Stimulated activated CD4-positive, alpha-beta T cell treated with anti-CD3 and anti-CD28 coated beads, Interleukin-1b, Interleukin-23, amount 100 ng/mL, for 48 hours (primary cell): ENCODE results near the gene TRAPPC14.

Experiments
- DNase-seq: peaks from one replicate; pipeline ENCODE4 v3.0.0-alpha.2; 2020

TRAPPC14 gene

GRCh38 chr7:100171840-100172239 is 13.3 kb upstream of the TRAPPC14 start:
- DNase-seq = no peak

DNA sequence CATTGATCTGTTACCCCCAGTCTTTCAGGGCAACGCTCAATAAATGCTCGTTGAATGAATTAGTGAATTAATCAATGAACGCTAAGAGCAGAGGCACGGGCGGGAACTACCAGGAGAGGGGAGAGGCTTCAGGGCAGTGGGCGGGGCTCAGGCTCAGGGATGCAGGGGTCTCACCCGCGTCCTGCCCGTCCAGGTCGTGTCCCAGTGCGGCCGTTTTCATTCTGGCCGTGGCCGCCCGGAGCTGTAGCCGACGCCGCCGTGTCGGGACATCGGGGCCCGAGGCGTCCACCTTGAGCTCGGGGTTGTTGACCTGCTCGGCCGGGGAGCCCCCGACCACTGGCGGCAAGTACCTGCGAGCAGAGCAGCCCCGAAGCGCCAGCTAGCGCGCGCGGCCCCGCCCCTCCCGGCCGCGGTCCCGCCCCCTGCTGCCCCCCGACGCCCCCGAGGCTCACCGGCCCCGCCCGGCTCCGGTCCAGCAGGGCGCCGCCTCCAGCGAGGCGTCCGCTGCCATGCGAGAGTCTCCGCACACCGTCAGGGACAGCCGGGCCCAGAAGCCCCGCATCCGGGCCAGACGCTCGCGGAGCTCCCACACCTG is 12.7 kb upstream of the TRAPPC14 start:
- DNase-seq = no peak

- DNase-seq = no peak
These were observed 11.8 kb upstream of the TRAPPC14 start for GRCh38 chr7:100170101-100170897.

DNA sequence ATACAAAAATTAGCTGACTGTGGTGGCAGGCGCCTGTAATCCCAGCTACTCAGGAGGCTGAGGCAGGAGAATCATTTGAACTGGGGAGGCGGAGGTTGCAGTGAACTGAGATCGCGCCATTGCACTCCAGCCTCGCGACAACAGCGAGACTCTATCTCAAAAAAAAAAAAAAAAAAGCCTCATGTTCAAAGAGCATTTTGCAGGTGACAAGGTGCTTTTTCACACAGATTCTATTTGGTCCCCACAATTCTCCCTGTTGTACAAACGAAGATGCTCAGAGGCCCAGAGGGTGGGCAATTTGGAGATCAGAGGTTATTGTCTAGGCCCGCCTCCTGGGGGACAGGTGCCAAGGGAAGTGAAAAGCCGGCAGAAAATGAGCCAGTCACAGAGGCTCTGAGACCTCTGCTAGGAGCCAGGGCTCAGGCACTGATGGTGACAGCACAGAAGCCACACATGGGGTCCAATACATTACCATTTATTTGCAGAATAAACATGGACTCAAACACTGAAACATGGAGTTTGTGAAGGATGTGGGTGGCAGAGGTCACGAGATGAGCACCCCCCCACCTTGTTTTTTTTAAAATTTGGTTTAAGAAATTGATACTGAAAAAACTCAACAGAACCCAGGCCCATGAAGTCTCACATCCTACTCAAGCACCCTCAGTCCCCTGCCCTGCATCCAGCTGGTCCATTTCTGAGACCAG is 10.8 kb upstream of the TRAPPC14 start:
- no peak for DNase-seq

GRCh38 chr7:100167912-100168323 is 9.4 kb upstream of the TRAPPC14 start:
- DNase-seq = no peak

- no peak for DNase-seq
These were observed 8.7 kb upstream of the TRAPPC14 start for GRCh38 chr7:100166970-100167911.

DNA sequence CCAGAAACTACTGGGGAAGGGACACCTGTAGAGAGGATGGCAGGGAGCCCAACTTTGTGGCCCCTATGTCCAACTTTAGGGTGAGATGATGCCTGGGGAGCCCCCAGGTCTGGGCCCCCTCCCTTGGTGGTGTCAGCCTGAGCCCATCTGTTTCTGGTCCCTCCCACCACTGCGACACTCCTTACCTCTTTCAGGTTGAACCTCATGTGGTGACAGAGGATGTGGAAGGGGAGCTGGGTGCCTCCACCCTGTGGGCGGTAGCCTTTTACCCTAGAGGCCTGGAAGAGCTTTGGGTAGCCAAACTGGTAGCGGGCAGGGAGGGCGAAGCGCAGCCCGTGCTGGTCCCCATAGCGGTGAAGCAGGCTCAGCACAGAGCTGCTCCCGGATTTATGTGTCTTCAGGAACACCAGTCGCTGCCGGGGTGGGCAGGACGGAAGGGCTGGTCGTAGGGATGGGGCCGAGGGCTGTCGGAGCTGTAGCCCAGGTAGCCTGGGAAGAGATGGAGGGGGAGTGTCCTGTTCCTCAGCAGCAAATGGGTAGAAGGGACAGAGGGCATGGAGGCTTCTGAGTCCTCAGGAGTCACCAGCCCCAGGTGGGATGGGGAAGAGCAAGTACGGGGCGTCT is 7.9 kb upstream of the TRAPPC14 start:
- DNase-seq = peak; percentile 50

- no peak for DNase-seq
These were observed 5.3 kb upstream of the TRAPPC14 start for GRCh38 chr7:100163871-100164270.

DNA sequence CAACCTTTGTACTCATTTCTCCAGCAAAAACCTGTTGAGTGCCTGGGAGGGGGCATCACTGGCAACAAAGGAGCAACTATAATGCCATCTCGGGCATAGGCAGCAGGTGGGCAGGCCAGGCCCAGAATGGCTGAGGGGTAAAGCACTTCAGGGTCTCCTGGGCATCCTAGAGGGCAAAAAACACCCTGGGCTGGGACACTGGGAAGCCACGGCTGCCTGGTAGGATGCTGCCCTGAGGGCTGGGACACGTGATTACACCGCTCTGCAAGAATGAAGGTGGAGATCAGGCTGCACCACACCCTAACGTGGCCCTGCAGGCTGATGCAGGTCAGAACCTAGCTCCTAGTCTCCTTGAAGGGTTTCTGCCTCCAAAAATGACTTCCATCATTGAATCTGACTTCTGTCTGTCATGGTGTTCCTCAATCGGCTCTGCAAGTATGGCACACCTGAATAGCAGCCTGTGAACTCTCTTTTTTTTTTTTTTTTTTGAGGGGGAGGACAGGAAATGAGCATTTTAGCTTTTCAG is 4.5 kb upstream of the TRAPPC14 start:
- DNase-seq = no peak

- no peak for DNase-seq
These were observed 1.5 kb upstream of the TRAPPC14 start for GRCh38 chr7:100160067-100160466.

GRCh38 chr7:100159099-100159623 is 638 bp upstream of the TRAPPC14 start:
- DNase-seq = no peak

- DNase-seq = no peak
These were observed 942 bp downstream of the TRAPPC14 start for GRCh38 chr7:100157334-100158228.

- no peak for DNase-seq
These were observed 1.5 kb downstream of the TRAPPC14 start for GRCh38 chr7:100157069-100157333.

- no peak for DNase-seq
These were observed 2.0 kb downstream of the TRAPPC14 start for GRCh38 chr7:100156331-100157068.

- DNase-seq = no peak
These were observed 2.8 kb downstream of the TRAPPC14 start for GRCh38 chr7:100155553-100156317.

DNA sequence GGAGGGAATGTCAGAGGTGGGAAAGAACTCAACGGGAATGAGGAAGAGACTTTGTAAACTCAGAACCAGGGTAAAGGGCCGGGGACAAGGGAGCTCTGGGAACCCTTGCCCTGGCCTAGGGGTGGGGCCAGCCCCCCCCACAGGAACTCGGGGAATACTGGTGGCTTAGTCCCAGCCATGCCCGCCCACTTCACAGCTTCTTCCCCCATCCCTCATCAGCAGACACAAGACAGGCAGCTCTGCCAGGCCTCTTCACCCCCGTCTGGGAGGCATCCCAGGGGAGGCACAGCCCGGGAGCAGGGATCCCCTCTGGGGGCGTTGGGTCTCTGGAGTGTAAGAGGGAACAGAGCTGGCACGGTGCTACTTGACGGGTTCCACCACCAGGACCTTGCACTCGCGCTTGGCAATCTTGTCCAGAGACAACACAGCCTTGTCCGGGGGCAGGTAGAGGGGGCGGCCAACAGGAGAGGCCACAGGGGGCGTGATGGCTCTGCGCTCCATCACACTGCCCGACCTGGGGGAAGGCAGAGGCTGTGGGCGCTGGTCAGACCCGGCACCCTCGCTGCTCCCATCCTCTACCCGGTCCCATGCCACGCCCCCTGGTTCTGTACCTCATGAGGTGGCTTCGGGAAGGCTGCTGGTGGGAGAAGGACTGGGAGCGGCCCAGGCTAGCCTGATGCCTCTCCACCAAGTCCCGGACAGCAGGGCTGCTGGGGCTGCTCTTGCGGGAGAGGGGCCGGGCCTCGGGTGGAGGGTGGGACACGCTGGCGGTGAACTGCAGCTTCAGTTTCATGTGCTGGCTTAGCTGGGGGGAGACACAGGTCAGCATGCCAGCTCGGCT is 3.7 kb downstream of the TRAPPC14 start:
- no peak for DNase-seq

GRCh38 chr7:100153708-100154535 is 4.6 kb downstream of the TRAPPC14 start:
- no peak for DNase-seq
